Testis (tissue), 3 donors: ENCODE measurements around the gene PPIG. TPM values are rescaled to one million over a fixed set of nuclear protein-coding genes. Genes with fewer than 3 reads are reported as not detected.

ENCODE experiments used
- DNase-seq: peaks from one replicate; pipeline ENCODE4 v3.0.0-alpha.2; 2019
- H3K27ac ChIP-seq, 2 donors: fragments of 200-600 bp; sonication (generic); one replicate each; pipeline ENCODE4 v1.5.1; 2019
- H3K27me3 ChIP-seq: fragments of 200-600 bp; sonication (generic); one replicate; pipeline ENCODE4 v1.5.1; 2019
- H3K36me3 ChIP-seq: fragments of 200-600 bp; sonication (generic); one replicate; pipeline ENCODE4 v1.5.1; 2017; ENCODE audit warnings: low read depth; ENCODE audit errors: missing control alignments
- H3K4me1 ChIP-seq: fragments of 200-600 bp; sonication (generic); one replicate; pipeline ENCODE4 v1.5.1; 2019
- H3K4me3 ChIP-seq, 2 donors: fragments of 200-600 bp; sonication (generic); one replicate each; pipeline ENCODE4 v1.5.1; 2017 to 2019
- H3K9me3 ChIP-seq: fragments of 200-600 bp; sonication (generic); one replicate; pipeline ENCODE4 v1.5.1; 2017
- POLR2A ChIP-seq: fragments of 450-650 bp; IDR thresholded peaks from one replicate; pipeline ENCODE4 v1.6.1; 2017; ENCODE audit warnings: antibody characterized with exemption, mild to moderate bottlenecking, moderate library complexity
- WGBS, 2 donors: methylation state at CpG; one replicate each; pipeline ENCODE4 v1.1.5; 2018; 5-methylcytosine and 5-hydroxymethylcytosine counted together
- intact Hi-C: fragments of 100-400 bp; cut with DNase I; formaldehyde crosslinking; loops from one replicate; pipeline ENCODE4 v1.15.1; 2023; ENCODE audit warnings: low total_unique reads
- polyA plus RNA-seq: library from polyadenylated mRNA; stranded (reverse); fragments of 350-450 nt; fragmentation: Illumina TruSeq; extraction: RNeasy Lipid Tissue Mini Kit (QIAGEN cat#74804); gene quantifications from one replicate; pipeline ENCODE4 v1.2.3, GENCODE V29; 2014; ENCODE audit warnings: low read depth, low replicate concordance; ENCODE audit not compliant: insufficient read depth
- total RNA-seq, 2 donors: library from RNA; depleted of rRNA; stranded (reverse); fragments of >200 nt; gene quantifications; one replicate each; pipeline ENCODE4 v1.2.3, GENCODE V29; 2016
- TF ChIP-seq, protein P1 (sequence below), 3 experiments: fragments of 450-650 bp in 2 of 3; fragments of 200-600 bp in 1 of 3; sonication (generic) in 1 of 3; IDR thresholded peaks; one replicate each; pipeline ENCODE4 v1.5.1; 2016 to 2019; ENCODE audit warnings: antibody characterized with exemption in 3 of 3, mild to moderate bottlenecking in 2 of 3, moderate library complexity in 1 of 3

Gene PPIG
- total and polyA plus RNA-seq, 3 donors from 2014 or later, result 6.9 to 48.0 (median 40.8) TPM

DNA sequence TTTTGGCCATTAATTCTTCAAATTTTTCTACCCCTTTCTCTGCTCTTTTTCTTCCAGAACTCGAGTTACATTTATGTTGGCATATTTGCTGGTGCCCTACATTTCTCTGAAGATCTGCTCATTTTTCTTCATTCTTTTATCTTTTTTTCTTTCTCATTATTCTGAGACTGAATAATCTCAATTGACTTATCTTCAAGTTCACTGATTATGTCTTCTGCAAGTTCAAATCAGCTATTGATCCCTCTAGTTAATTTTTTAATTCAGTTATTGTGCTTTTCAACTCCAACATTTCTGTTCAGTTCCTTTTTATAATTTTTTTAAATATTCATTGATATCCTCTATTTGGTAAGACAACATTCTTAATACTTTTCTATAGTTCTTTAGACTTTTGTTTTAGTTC lies 106.8 kb downstream of the PPIG start:
- no peaks in the 10 kb centered on the region for H3K9me3 ChIP-seq
- intact Hi-C loops, result no loop called here
- TF ChIP-seq POLR2A, result no peak
- TF ChIP-seq, protein P1, sequence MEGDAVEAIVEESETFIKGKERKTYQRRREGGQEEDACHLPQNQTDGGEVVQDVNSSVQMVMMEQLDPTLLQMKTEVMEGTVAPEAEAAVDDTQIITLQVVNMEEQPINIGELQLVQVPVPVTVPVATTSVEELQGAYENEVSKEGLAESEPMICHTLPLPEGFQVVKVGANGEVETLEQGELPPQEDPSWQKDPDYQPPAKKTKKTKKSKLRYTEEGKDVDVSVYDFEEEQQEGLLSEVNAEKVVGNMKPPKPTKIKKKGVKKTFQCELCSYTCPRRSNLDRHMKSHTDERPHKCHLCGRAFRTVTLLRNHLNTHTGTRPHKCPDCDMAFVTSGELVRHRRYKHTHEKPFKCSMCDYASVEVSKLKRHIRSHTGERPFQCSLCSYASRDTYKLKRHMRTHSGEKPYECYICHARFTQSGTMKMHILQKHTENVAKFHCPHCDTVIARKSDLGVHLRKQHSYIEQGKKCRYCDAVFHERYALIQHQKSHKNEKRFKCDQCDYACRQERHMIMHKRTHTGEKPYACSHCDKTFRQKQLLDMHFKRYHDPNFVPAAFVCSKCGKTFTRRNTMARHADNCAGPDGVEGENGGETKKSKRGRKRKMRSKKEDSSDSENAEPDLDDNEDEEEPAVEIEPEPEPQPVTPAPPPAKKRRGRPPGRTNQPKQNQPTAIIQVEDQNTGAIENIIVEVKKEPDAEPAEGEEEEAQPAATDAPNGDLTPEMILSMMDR (IDR thresholded peaks at IDR 0.05), result no peak

More for the DNA sequence above, 106.8 kb downstream of the PPIG start:
- Histone ChIP-seq H3K27ac (no peak overlapping the region), H3K27me3 (no peaks in the 10 kb centered on the region), H3K36me3 (no peaks in the 10 kb centered on the region), H3K4me3 (no peak overlapping the region), H3K4me1 (no peaks in the 10 kb centered on the region)
- 75 to 86% methylated on average over 1 of the region's 1 CpG for WGBS, 2 donors
- DNase-seq, result no peak

Other genes with a start within 250 kb of the PPIG start
- gene LRP2, start 221.8 kb upstream of the PPIG start, total RNA-seq, result 1 to 10 TPM; 4.1 to 9.3 TPM
- gene LRP2, start 221.8 kb upstream of the PPIG start, polyA plus RNA-seq, result 3.0 TPM
- 10 to 100 TPM; 14.6 to 23.6 TPM for gene BBS5, start 104.9 kb upstream of the PPIG start, total RNA-seq
- gene BBS5, start 104.9 kb upstream of the PPIG start, polyA plus RNA-seq, result 14.1 TPM
- 1 to 10 TPM; 1.7 to 4.3 TPM for gene KLHL41, start 74.6 kb upstream of the PPIG start, total RNA-seq
- 11.7 TPM for gene KLHL41, start 74.6 kb upstream of the PPIG start, polyA plus RNA-seq
- 10 to 100 TPM; 31.2 to 40.2 TPM for gene FASTKD1, start 10.5 kb upstream of the PPIG start, total RNA-seq
- gene FASTKD1, start 10.5 kb upstream of the PPIG start, polyA plus RNA-seq, result 24.8 TPM
- gene CFAP210, start 110.1 kb downstream of the PPIG start, total RNA-seq, result 10 to 100 TPM; 12.6 to 21.8 TPM
- gene CFAP210, start 110.1 kb downstream of the PPIG start, polyA plus RNA-seq, result 17.2 TPM
- gene PHOSPHO2, start 110.1 kb downstream of the PPIG start, total RNA-seq, result 10 to 100 TPM in 1 of 2 donors, 1 to 10 TPM in 1; 9.7 to 24.4 TPM
- gene PHOSPHO2, start 110.1 kb downstream of the PPIG start, polyA plus RNA-seq, result 36.5 TPM
- 10 to 100 TPM; 25.6 to 29.2 TPM for gene KLHL23, start 149.5 kb downstream of the PPIG start, total RNA-seq
- gene KLHL23, start 149.5 kb downstream of the PPIG start, polyA plus RNA-seq, result 13.2 TPM
- gene SSB, start 214.5 kb downstream of the PPIG start, total RNA-seq, result 10 to 100 TPM; 56.5 to 67.2 TPM
- gene SSB, start 214.5 kb downstream of the PPIG start, polyA plus RNA-seq, result 18.0 TPM
- 10 to 100 TPM; 35.8 to 48.2 TPM for gene METTL5, start 240.6 kb downstream of the PPIG start, total RNA-seq
- 40.2 TPM for gene METTL5, start 240.6 kb downstream of the PPIG start, polyA plus RNA-seq
- gene UBR3, start 243.1 kb downstream of the PPIG start, total RNA-seq, result 100 to 1,000 TPM; 122 to 132 TPM
- 24.3 TPM for gene UBR3, start 243.1 kb downstream of the PPIG start, polyA plus RNA-seq